Activated CD8-positive, alpha-beta memory T cell treated with anti-CD3 and anti-CD28 coated beads, Interleukin-2, amount 50 U/mL, for 24 hours (primary cell): ENCODE data around the gene CFAP251.

ENCODE experiments used
- DNase-seq: peaks from one replicate; pipeline ENCODE4 v3.0.0-alpha.2; 2020; ENCODE audit errors: extremely low read depth

The CFAP251 gene

DNA sequence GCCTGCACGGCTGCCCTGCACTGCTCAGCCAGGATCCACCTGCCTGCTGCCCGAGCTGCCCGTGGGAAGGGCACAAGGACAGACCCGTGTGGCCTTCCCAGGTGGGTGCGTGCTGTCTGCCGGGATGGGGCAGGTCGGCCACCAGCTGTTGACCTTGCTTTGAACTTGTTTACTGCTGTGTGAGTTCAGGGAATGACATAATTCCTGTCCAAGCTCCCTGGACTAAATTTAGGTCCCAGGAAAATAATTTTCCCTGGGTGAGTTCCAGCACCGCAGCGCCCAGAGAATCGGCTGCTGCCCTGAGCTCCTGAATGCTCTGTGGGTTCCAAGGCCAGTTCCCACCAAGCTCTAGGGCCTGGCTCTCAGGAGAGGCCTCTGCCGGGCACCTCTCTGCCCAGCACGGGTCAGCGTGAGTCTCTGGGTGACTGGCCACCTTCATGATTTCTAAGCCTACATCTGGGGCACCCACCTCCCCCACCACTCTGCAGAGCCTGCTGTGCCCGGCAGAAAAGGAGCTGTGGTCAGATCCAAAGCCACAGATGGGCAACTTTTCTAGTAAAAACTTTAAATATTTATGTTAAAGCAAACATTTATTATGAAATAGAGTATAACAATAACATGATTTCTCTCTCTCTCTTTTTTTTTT lies 133.0 kb downstream of the CFAP251 start:
- DNase-seq, result no peak

DNA sequence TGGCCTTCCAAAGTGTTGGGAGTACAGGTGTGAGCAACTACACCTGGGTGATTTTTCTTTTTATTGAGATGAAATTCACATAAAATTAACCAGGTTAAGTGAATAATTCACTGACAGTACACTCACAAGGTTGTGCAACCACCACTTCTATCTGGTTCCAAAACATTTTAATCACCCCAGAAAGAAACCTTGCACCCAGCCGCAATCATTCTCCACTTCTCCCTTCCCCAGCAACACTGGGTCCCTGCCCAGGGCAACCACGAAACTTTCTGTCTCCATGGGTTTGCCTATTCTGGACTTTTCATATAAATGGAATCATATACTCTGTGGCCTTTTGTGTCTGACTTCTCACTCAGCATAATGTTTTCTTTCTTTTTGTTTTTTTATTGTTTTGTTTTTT lies 133.9 kb downstream of the CFAP251 start:
- no peak for DNase-seq
